GM11168 (cell line): ENCODE results near the gene GTSF1L.

Experiments
- in situ Hi-C: fragments of 300-500 bp; cut with MboI; formaldehyde crosslinking; loops from one replicate; pipeline ENCODE4 v1.12.0; 2022; ENCODE audit warnings: low sequenced_read_pairs; ENCODE audit not compliant: unreplicated experiment

Gene GTSF1L

DNA sequence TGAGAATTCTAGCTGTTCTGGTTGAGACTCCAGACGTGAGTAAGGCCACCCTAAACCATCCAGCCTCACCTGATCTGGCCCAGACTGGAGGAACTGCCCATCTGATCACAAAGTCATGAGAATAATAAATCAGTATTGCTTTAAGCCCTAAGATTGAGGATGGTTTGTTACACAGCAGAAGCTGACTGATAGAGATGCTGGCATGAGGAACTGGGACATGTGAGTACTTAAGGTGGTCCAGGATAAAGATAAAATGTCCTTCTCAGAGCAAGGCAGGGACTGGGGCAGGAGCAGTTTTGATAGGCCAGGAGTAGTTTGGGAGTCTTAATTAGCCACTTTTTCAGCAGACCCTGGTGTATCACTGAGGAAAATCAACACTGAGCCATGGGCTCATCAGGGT is 6.8 kb downstream of the GTSF1L start:
- in situ Hi-C loops, result no loop called here

GRCh38 chr20:43717616-43717995 is 9.2 kb downstream of the GTSF1L start:
- in situ Hi-C loops, result no loop called here

DNA sequence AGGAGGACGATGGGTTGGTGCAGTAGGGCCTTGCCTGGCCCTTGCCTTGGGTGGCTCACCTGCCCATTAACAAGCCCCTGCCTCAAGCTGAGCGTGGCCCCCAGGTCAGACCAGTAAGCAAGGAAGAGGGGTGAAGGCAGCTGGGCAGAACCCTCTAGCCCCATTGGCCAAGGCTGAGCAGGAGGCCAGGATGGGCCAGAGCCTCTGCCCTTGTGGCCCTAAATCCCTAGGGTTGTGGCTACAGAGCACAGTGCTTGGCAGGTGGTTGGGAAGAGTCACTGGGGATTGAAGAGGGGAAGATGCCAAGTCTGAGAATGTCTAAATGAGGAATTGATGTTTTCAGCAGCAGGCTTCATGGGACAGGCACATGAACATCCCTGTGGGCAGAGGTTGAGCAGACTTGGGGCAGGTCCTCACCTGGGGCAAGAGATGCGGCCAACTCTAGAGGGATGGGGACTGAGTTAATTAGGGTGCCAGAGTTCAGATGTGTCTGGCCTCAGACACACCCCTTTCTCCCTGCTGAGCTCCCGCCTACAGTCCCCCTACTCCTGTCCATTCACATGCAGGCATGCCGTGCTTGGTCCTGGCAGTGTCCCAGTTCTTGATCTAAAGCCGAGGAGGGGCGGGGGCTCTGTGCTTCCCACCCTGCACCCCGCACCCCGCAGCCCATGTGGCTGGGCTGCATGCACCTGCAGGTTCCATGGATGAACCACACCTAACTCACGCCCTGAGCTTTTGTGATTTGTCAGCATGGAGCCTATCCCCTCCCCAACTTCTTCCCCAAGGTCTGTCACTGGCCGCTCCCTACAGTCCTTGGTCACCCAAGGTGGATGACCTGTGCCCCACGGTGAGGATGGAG is 9.8 kb downstream of the GTSF1L start:
- in situ Hi-C loops, result no loop called here

- in situ Hi-C loops, result no loop called here
Observed at GRCh38 chr20:43716123-43716522, 10.7 kb downstream of the GTSF1L start.

- in situ Hi-C loops, result no loop called here
Observed at GRCh38 chr20:43715511-43715910, 11.3 kb downstream of the GTSF1L start.

DNA sequence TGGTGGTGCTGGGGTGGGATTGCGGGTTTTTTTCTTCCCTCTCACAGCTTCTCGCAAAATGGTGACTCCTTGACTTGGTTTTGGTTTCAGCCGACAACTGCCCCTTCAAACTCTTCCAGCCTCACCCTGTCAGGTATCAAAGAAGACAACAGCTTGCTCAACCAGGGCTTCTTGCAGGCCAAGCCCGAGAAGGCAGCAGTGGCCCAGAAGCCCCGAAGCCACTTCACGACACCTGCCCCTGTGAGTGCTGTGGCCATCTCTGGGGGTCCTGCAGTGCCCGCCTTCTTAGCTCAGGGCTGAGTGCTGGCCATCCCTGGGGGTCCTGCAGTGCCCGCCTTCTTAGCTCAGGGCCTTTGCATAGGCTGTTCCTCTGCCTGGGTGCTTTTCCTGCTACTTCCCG is 11.8 kb downstream of the GTSF1L start:
- in situ Hi-C loops, result no loop called here

DNA sequence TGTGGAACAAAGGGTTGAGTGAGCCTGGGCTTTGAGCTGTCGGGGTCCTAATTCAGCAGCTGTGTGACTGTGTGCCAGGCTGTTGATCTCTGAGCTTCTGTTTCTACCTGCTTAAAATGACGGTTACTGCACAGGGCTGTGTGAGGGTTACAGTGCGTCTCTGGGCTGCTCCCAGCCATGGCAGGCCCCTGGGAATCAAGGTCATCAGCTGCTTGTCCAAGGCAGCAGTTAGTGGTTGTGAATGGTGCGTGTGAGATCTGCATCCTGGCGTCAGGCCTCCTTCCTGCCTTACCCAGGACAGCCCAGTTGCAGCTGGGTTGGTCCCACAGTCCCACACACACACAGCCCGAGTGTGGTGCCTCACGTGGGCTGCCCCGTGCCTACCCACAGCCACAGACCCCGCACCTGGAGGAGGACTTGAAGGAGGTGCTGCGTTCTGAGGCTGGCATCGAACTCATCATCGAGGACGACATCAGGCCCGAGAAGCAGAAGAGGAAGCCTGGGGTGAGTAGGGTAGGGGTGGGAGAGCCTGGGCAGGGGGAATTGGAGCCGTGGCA is 15.6 kb downstream of the GTSF1L start:
- in situ Hi-C loops, result no loop called here

DNA sequence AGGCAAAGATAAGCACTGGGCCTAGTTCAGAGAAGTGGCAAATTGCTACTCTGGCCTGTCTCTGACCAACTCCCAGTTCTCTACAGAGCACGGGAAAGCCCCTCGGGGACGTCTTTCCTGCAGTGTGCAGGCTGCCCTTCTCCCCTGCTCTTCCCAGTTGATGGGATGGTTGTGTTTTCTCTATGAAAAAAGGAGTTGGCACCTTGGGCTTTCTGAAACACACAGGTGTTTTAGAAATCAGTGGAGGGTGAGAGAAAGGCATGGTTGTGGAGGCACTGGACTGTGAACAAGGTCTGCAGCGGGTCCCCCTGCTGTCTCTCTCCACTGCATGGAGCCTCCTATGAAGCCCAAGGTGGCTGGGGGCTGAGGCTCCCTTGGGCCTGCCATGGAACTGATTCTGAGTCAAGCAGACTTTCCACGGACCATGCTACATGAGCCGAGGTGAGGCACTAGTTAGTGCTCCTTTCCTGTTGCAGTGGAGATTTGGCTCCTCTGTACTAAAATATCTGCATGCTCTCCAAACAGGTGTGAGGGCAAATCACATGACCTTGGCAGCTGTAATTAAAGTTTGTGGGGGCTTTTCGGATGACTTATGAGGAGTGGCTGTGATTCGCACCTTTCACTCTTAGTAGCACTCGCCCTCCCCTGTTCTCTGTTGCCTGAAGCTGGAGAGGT is 16.3 kb downstream of the GTSF1L start:
- in situ Hi-C loops, result no loop called here

- in situ Hi-C loops, result no loop called here
Observed at GRCh38 chr20:43702502-43702901, 24.3 kb downstream of the GTSF1L start.

- in situ Hi-C loops, result no loop called here
Observed at GRCh38 chr20:43700627-43701026, 26.2 kb downstream of the GTSF1L start.

DNA sequence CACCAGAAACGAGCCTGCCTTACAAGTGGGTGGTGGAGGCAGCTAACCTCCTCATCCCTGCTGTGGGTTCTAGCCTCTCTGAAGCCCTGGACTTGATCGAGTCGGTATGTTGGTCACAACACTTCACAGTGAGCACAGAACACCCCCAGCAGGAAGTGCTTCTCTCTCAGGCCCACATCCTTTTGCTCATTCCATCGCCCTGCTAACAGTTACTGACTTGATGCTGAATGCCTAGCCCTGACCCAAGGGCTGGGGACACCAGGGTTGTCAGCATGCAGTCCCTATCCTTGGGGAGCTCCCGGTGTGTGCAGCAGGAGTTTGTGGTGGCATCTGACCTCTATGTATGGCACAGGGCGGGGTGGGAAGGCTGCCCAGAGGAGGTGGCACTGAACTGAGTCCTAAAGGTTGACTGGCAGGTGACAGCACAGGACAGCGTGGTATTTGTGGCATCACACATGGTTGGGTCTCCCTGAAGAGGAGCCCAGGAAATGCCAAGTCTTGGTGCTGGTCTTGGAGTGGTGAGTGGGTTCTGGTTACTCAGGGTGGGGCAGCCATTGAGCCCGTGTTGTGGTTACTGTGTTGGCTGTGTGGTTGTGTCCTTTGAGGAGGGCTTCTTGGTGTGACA is 26.7 kb downstream of the GTSF1L start:
- in situ Hi-C loops, result no loop called here

DNA sequence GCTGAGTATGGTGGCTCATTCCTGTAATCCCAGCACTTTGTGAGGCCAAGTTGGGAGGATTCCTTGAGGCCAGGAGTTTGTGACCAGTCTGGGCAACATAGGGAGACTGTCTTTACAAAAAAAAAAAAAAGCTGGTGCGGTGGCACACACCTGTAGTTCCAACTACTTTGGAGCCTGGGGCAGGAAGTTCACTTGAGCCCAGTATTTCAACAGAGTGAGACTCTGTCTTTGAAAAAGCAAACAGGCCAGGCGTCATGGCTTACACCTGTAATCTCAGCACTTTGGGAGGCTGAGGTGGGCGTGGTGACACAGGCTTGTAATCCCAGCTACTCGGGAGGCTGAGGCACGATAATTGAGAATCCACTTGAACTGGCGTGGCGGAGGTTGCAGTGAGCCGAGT is 31.2 kb downstream of the GTSF1L start:
- in situ Hi-C loops, result no loop called here

- in situ Hi-C loops, result loop anchor here (5.0 kb wide), 1 partner anchor 157 kb away; no protein-coding TSS in a partner anchor
Observed at GRCh38 chr20:43694763-43695162, 32.0 kb downstream of the GTSF1L start.

DNA sequence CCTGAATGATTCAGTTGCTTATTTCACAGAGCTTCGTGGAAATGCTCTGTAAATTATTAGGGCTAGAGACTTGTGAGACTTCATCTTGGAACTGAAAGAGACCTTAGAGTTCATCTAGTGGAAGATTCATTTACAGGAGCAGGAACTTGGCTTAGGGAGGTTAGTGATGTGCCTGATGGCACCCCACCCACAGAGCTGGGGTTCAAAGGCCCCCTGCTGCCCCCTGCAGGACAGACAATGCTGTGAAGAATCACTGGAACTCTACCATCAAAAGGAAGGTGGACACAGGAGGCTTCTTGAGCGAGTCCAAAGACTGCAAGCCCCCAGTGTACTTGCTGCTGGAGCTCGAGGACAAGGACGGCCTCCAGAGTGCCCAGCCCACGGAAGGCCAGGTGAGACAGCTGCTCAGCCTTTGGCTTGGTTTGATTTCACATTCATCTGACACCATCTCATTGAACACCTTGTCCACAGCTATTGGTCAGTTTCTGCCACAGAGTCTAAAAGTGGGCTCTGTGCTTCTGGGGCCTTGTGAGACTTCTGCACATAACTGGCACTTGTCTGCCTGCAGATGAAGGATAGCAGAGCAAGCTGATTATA is 34.8 kb downstream of the GTSF1L start:
- in situ Hi-C loops, result loop anchor here (5.0 kb wide), 1 partner anchor 155 kb away; no protein-coding TSS in a partner anchor

GRCh38 chr20:43690943-43691598 is 35.7 kb downstream of the GTSF1L start:
- in situ Hi-C loops, result loop anchor here (5.0 kb wide), 1 partner anchor 154 kb away; no protein-coding TSS in a partner anchor

DNA sequence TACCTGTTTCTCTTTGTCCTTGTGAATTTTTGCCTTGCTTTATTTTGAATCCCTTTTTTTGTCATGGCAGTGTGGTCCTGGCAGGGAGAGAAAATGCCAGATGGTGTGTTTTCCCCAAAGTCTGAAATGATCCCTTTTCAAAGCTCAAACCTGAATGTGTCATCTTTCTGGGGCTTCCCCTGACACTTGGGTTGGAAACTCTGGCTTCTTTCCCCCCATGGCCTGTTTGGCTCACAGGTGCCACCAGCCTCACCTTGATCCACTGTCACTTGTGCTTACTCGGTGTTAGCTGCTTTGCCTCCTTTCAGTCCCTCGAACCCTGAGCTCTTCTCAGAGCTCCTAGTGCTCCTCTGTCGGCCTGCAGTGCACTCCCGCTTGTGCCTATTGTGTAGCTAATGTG is 37.6 kb downstream of the GTSF1L start:
- in situ Hi-C loops, result no loop called here

- in situ Hi-C loops, result no loop called here
Observed at GRCh38 chr20:43686820-43687219, 40.0 kb downstream of the GTSF1L start.

- in situ Hi-C loops, result no loop called here
Observed at GRCh38 chr20:43682446-43682845, 44.4 kb downstream of the GTSF1L start.

DNA sequence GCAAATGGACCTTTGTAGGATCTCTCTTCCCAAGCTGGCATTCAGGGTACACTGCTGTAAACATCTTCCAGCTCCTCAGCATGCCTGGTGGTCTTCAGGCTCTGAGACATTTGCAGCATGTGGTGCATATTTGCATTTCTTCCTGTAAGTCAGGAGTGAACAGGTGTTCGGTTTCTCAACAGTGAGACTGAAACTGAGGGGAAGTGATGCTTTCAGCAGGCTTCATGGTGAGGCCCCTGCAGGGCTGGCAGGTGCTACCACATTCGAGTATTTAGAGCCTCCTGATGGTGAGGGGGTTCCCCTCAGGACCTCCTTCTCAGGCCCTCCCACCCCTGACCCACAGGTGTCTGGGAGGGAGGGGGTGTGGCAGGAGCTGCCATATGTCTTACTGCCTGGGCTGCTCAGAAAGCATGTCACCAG is 44.8 kb downstream of the GTSF1L start:
- in situ Hi-C loops, result no loop called here

DNA sequence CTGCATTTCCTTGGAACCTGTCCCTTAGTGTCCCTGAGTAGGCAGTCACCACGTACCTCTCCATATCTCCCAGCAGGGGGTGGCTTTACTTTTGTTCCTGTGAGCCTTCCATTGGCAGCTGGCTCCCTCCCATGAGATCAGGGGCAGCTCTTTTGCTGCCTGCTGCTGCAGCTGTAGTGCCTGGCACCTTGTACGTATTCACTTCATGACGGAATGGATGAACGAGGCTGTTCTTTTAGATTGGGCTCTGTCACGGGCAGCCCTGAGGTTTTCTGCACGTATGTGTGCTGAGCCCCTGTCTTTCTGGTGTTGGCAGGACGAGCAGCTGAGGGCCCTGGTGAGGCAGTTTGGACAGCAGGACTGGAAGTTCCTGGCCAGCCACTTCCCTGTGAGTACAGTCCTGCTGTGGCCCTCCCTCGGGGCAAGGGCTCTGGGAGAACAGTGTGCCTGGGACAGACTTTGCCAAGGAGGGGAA is 45.3 kb downstream of the GTSF1L start:
- in situ Hi-C loops, result no loop called here
